Keratinocyte (primary cell): ENCODE data around the gene SLC38A4. TPM values are rescaled to one million over a fixed set of nuclear protein-coding genes. Genes with fewer than 3 reads are reported as not detected.

ENCODE experiments used
- DNase-seq: peaks from one replicate; pipeline ENCODE4 v3.0.0-alpha.2; 2011; ENCODE audit warnings: low read depth, missing footprints, low spot score
- FAIRE-seq: peaks from 2 replicates; lab custom pipeline; 2011; peaks lifted over from hg19 to GRCh38; lab: Jason Lieb, UNC
- H2AFZ ChIP-seq: 2 replicates; pipeline ENCODE4 v1.6.0; 2012; ENCODE audit warnings: low read length, control low read depth, inconsistent platforms; ENCODE audit not compliant: control insufficient read depth
- H3K27ac ChIP-seq: 2 replicates; pipeline ENCODE4 v1.5.1; 2011; ENCODE audit warnings: low read length; ENCODE audit not compliant: control insufficient read depth, insufficient read depth
- H3K27me3 ChIP-seq: 3 replicates; pipeline ENCODE4 v1.6.0; 2011; ENCODE audit warnings: low read length; ENCODE audit not compliant: control insufficient read depth, insufficient read depth; ENCODE audit errors: extremely low read depth
- H3K36me3 ChIP-seq, 2 experiments: 2 replicates in 1 of 2; 3 replicates in 1 of 2; pipeline ENCODE4 v1.5.1; 2011; ENCODE audit warnings: low read length in 2 of 2, mild to moderate bottlenecking in 1 of 2; ENCODE audit not compliant: control insufficient read depth in 2 of 2, insufficient read depth in 2 of 2; ENCODE audit errors: extremely low read depth in 1 of 2
- H3K4me1 ChIP-seq: 3 replicates; pipeline ENCODE4 v1.5.1; 2011; ENCODE audit warnings: low read length; ENCODE audit not compliant: control insufficient read depth, insufficient read depth; ENCODE audit errors: extremely low read depth
- H3K4me2 ChIP-seq: 3 replicates; pipeline ENCODE4 v1.6.0; 2011; ENCODE audit warnings: low read depth, low read length; ENCODE audit not compliant: control insufficient read depth, insufficient read depth; ENCODE audit errors: extremely low read depth
- H3K4me3 ChIP-seq, 3 experiments: fragments of 200-600 bp in 1 of 3; sonication (generic) in 1 of 3; 2 replicates in 2 of 3; 3 replicates in 1 of 3; pipeline ENCODE4 v1.5.1; 2011 to 2016; ENCODE audit warnings: low read length in 3 of 3, mild to moderate bottlenecking in 3 of 3, control low read depth in 2 of 3, inconsistent platforms in 1 of 3, low read depth in 1 of 3, mixed read lengths in 1 of 3, mixed run types in 1 of 3, moderate library complexity in 1 of 3; ENCODE audit not compliant: control insufficient read depth in 2 of 3, insufficient read depth in 2 of 3; ENCODE audit errors: extremely low read depth in 1 of 3
- H3K79me2 ChIP-seq: 2 replicates; pipeline ENCODE4 v1.6.0; 2012; ENCODE audit warnings: low read length; ENCODE audit not compliant: control insufficient read depth, insufficient read depth
- H3K9ac ChIP-seq: 3 replicates; pipeline ENCODE4 v1.6.0; 2011; ENCODE audit warnings: low read length; ENCODE audit not compliant: control insufficient read depth, insufficient read depth; ENCODE audit errors: extremely low read depth
- H3K9me1 ChIP-seq: 3 replicates; pipeline ENCODE4 v1.6.0; 2011; ENCODE audit warnings: low read length; ENCODE audit not compliant: control insufficient read depth, insufficient read depth; ENCODE audit errors: extremely low read depth
- H3K9me3 ChIP-seq: 2 replicates; pipeline ENCODE4 v1.5.1; 2012; ENCODE audit warnings: low read depth, low read length; ENCODE audit not compliant: control insufficient read depth
- H4K20me1 ChIP-seq: 3 replicates; pipeline ENCODE4 v1.6.0; 2011; ENCODE audit warnings: low read length; ENCODE audit not compliant: control insufficient read depth, insufficient read depth; ENCODE audit errors: extremely low read depth
- EZH2 ChIP-seq: IDR thresholded peaks from one replicate; pipeline ENCODE4 v1.6.1; 2012; ENCODE audit warnings: inconsistent platforms, mild to moderate bottlenecking, low read length, moderate library complexity
- dilution Hi-C: fragments of 300-500 bp; cut with MboI; formaldehyde crosslinking; loops from one replicate; pipeline ENCODE4 v1.7.0; 2020; ENCODE audit warnings: low sequenced_read_pairs; ENCODE audit not compliant: extremely low pct_ligation_motif_present
- polyA plus RNA-seq, 5 experiments: library from polyadenylated mRNA; depleted of rRNA in 3 of 5; stranded (reverse) in 3 of 5; stranded (forward) in 1 of 5; unstranded in 1 of 5; fragments of >200 nt; gene quantifications; 1 replicate in 1 of 5; 2 replicates in 3 of 5; 3 replicates in 1 of 5; pipeline versions ENCODE4 v1.2.1 to v1.2.3, GENCODE V29; 2011 to 2012; ENCODE audit warnings: missing spikeins in 2 of 5, low read depth in 1 of 5, low replicate concordance in 1 of 5
- TF ChIP-seq, protein P1 (sequence below), 3 experiments: IDR thresholded peaks in 1 of 3; conservative IDR thresholded peaks in 1 of 3; optimal IDR thresholded peaks in 1 of 3; 2 replicates in 2 of 3; 3 replicates in 1 of 3; pipeline versions ENCODE3 to v1.5.1; 2011; ENCODE audit warnings: low read length in 3 of 3, mild to moderate bottlenecking in 3 of 3, moderate library complexity in 2 of 3, control low read depth in 1 of 3, inconsistent platforms in 1 of 3; ENCODE audit not compliant: insufficient read depth in 2 of 3; ENCODE audit errors: extremely low read depth in 1 of 3

SLC38A4 gene
- polyA plus RNA-seq, 1 donor (not counting 4 experiments of a cell fraction or from before 2014, with no cell fraction given), result 0.37 TPM

DNA sequence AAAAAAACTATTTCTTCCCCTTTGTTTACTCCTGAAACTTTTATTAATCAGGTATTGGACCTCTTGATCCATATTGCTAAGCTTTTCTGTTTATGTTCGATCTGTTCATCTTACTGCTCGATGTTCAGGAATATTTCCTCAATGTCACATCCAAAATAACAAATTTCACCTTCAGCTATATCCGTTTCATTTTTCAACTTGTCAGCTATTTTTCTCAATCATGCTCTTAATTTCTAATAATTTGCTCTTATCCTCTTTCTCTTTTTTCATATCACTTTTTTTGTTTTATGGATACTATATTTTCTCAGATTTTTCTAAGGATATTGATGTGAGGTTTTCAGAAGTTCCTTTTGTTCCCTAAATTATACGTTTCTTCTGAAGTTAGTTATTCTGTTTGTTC is 29.8 kb downstream of the SLC38A4 start:
- no peak overlapping the region for H3K27ac ChIP-seq
- no peaks in the 10 kb centered on the region for H3K79me2 ChIP-seq
- H3K4me3 ChIP-seq, result no peak overlapping the region
- H3K9me1 ChIP-seq, result no peaks in the 10 kb centered on the region
- TF ChIP-seq EZH2, result no peak
- TF ChIP-seq, protein P1, sequence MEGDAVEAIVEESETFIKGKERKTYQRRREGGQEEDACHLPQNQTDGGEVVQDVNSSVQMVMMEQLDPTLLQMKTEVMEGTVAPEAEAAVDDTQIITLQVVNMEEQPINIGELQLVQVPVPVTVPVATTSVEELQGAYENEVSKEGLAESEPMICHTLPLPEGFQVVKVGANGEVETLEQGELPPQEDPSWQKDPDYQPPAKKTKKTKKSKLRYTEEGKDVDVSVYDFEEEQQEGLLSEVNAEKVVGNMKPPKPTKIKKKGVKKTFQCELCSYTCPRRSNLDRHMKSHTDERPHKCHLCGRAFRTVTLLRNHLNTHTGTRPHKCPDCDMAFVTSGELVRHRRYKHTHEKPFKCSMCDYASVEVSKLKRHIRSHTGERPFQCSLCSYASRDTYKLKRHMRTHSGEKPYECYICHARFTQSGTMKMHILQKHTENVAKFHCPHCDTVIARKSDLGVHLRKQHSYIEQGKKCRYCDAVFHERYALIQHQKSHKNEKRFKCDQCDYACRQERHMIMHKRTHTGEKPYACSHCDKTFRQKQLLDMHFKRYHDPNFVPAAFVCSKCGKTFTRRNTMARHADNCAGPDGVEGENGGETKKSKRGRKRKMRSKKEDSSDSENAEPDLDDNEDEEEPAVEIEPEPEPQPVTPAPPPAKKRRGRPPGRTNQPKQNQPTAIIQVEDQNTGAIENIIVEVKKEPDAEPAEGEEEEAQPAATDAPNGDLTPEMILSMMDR (optimal IDR thresholded peaks at IDR 0.05 in 1 of 3, IDR thresholded peaks at IDR 0.05 in 1 of 3, conservative IDR thresholded peaks at IDR 0.05 in 1 of 3; ENCODE audit: extremely low read depth in 1 of 3, insufficient read depth in 2 of 3, low read length in 3 of 3), result no peak
- no peak overlapping the region for H2AFZ ChIP-seq
- FAIRE-seq, result no peak
- H3K9ac ChIP-seq, result no peak overlapping the region
- no peaks in the 10 kb centered on the region for H3K36me3 ChIP-seq
- no peaks in the 10 kb centered on the region for H3K9me3 ChIP-seq
- dilution Hi-C loops, result no loop called here
- peaks cover 2% of the 10 kb centered on the region for H3K4me1 ChIP-seq
- no peak for DNase-seq
- H3K27me3 ChIP-seq, result no peaks in the 10 kb centered on the region
- H4K20me1 ChIP-seq, result no peaks in the 10 kb centered on the region
- no peak overlapping the region for H3K4me2 ChIP-seq

DNA sequence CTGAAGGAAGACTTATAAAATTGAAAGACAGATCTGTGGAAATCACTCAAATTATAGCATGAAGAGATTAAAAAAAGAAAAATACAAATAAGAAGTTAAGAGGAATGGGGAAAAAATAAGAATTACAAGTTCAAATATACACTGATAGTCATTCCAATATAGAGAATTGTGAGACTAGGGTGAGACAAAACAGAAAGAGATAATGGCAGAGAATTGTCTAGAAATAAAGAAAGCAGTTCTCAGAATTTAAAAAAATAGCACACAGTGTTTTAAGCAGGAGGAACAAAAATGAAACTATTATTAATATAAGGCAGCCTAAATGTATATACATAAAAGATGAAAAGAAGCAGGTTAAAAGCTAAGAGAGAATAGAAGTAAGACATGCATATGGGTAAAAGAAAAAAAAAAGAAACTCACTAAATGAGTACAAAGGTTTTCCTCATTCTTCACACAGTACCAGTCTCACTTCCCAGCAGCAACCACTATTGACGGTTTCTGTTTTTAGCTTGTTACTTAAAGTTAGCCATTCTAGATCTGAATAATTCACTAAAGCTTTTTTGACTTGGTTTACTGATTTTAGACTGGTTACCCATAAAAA is 31.1 kb downstream of the SLC38A4 start:
- Histone ChIP-seq H3K79me2 (no peaks in the 10 kb centered on the region), H3K27ac (no peak overlapping the region), H3K36me3 (no peaks in the 10 kb centered on the region), H3K4me2 (no peak overlapping the region), H3K27me3 (no peaks in the 10 kb centered on the region), H3K9ac (no peak overlapping the region), H4K20me1 (no peaks in the 10 kb centered on the region), H2AFZ (no peak overlapping the region), H3K9me3 (no peaks in the 10 kb centered on the region), H3K4me1 (peaks cover 2% of the 10 kb centered on the region), H3K4me3 (no peak overlapping the region), H3K9me1 (no peaks in the 10 kb centered on the region)
- dilution Hi-C loops, result no loop called here
- FAIRE-seq (no peak), DNase-seq (no peak)
- TF ChIP-seq EZH2, result no peak
- TF ChIP-seq, protein P1 (optimal IDR thresholded peaks at IDR 0.05 in 1 of 3, IDR thresholded peaks at IDR 0.05 in 1 of 3, conservative IDR thresholded peaks at IDR 0.05 in 1 of 3; ENCODE audit: extremely low read depth in 1 of 3, insufficient read depth in 2 of 3, low read length in 3 of 3), result no peak
